ENCODE measurements around the gene PRDM12. TPM values are rescaled to one million over a fixed set of nuclear protein-coding genes. Genes with fewer than 3 reads are reported as not detected.

PRDM12 gene
- total RNA-seq, 4 donors from 2014 or later = not detected

- no peaks in the 10 kb centered on the region for H3K4me1 ChIP-seq
- no peaks in the 10 kb centered on the region for H3K9me3 ChIP-seq
- H3K27ac ChIP-seq = no peak overlapping the region
- intact Hi-C loops (cut with DNase I; ENCODE audit: low total_unique reads) = no loop called here
- no peak overlapping the region for H3K4me3 ChIP-seq
- ATAC-seq = no peak
- H3K36me3 ChIP-seq = peaks cover 2 to 78% of the 10 kb centered on the region in 2 donors
- in situ Hi-C loops (cut with MboI; ENCODE audit: low sequenced_read_pairs in 4 of 4) = no loop called here
- DNase-seq = no peak
- TF ChIP-seq CTCF (IDR thresholded peaks at IDR 0.05 in 4 of 5, conservative IDR thresholded peaks at IDR 0.05 in 1 of 5) = no peak
- TF ChIP-seq POLR2A (IDR thresholded peaks at IDR 0.05) = no peak
- no peaks in the 10 kb centered on the region for H3K27me3 ChIP-seq
Observed at GRCh38 chr9:130632841-130633240, 31.6 kb upstream of the PRDM12 start.

- TF ChIP-seq POLR2A (IDR thresholded peaks at IDR 0.05) = no peak
- TF ChIP-seq CTCF (IDR thresholded peaks at IDR 0.05 in 4 of 5, conservative IDR thresholded peaks at IDR 0.05 in 1 of 5) = no peak
- peaks cover 2 to 78% of the 10 kb centered on the region in 2 donors for H3K36me3 ChIP-seq
- H3K4me3 ChIP-seq = no peak overlapping the region
- in situ Hi-C loops (cut with MboI; ENCODE audit: low sequenced_read_pairs in 4 of 4) (no loop called here), intact Hi-C loops (cut with DNase I; ENCODE audit: low total_unique reads) (no loop called here)
- ATAC-seq (no peak), DNase-seq (no peak)
- no peaks in the 10 kb centered on the region for H3K27me3 ChIP-seq
- no peaks in the 10 kb centered on the region for H3K4me1 ChIP-seq
- no peak overlapping the region for H3K27ac ChIP-seq
- no peaks in the 10 kb centered on the region for H3K9me3 ChIP-seq
Observed at GRCh38 chr9:130633336-130634190, 30.8 kb upstream of the PRDM12 start.

GRCh38 chr9:130634191-130634768 is 30.1 kb upstream of the PRDM12 start:
- no peak overlapping the region for H3K27ac ChIP-seq
- in situ Hi-C loops (cut with MboI; ENCODE audit: low sequenced_read_pairs in 4 of 4) (no loop called here), intact Hi-C loops (cut with DNase I; ENCODE audit: low total_unique reads) (no loop called here)
- DNase-seq (no peak), ATAC-seq (no peak)
- no peaks in the 10 kb centered on the region for H3K27me3 ChIP-seq
- no peak overlapping the region for H3K4me3 ChIP-seq
- TF ChIP-seq POLR2A (IDR thresholded peaks at IDR 0.05) (no peak), CTCF (IDR thresholded peaks at IDR 0.05 in 4 of 5, conservative IDR thresholded peaks at IDR 0.05 in 1 of 5) (no peak)
- H3K9me3 ChIP-seq = no peaks in the 10 kb centered on the region
- H3K4me1 ChIP-seq = no peaks in the 10 kb centered on the region
- H3K36me3 ChIP-seq = peaks cover 2 to 76% of the 10 kb centered on the region in 2 donors

GRCh38 chr9:130634801-130635200 is 29.6 kb upstream of the PRDM12 start:
- intact Hi-C loops (cut with DNase I; ENCODE audit: low total_unique reads) (no loop called here), in situ Hi-C loops (cut with MboI; ENCODE audit: low sequenced_read_pairs in 4 of 4) (no loop called here)
- Histone ChIP-seq H3K27me3 (no peaks in the 10 kb centered on the region), H3K4me1 (no peaks in the 10 kb centered on the region), H3K36me3 (peaks cover 2 to 72% of the 10 kb centered on the region in 2 donors), H3K4me3 (no peak overlapping the region), H3K9me3 (no peaks in the 10 kb centered on the region), H3K27ac (no peak overlapping the region)
- no peak for DNase-seq
- no peak for ATAC-seq
- TF ChIP-seq POLR2A (IDR thresholded peaks at IDR 0.05) = no peak
- no peak for TF ChIP-seq CTCF (IDR thresholded peaks at IDR 0.05 in 4 of 5, conservative IDR thresholded peaks at IDR 0.05 in 1 of 5)
